ENCODE results near the gene MTHFSD.

- no peak for TF ChIP-seq CTCF (IDR thresholded peaks at IDR 0.05)
- TF ChIP-seq POLR2AphosphoS5 (IDR thresholded peaks at IDR 0.05; ENCODE audit: low read depth, low read length): no peak
- TF ChIP-seq EP300 (IDR thresholded peaks at IDR 0.05; ENCODE audit: borderline replicate concordance in 1 of 2, low read depth in 1 of 2, low read length in 1 of 2): no peak
- no peak for TF ChIP-seq GABPA (IDR thresholded peaks at IDR 0.05; ENCODE audit: low read depth)
- TF ChIP-seq TEAD4 (IDR thresholded peaks at IDR 0.05; ENCODE audit: borderline replicate concordance, insufficient read depth): no peak
- no peak for TF ChIP-seq EZH2phosphoT487 (IDR thresholded peaks at IDR 0.05; ENCODE audit: borderline replicate concordance, low read depth)
- TF ChIP-seq NRF1 (IDR thresholded peaks at IDR 0.05; ENCODE audit: low read depth, low read length): no peak
- no peak for TF ChIP-seq REST (IDR thresholded peaks at IDR 0.05; ENCODE audit: low read depth, low read length)
- no peak for TF ChIP-seq RAD21 (IDR thresholded peaks at IDR 0.05; ENCODE audit: low read length)
- no peak for TF ChIP-seq ZBTB33 (IDR thresholded peaks at IDR 0.05; ENCODE audit: borderline replicate concordance, low read depth)
Observed at GRCh38 chr16:86567701-86568581, 12.9 kb upstream of the MTHFSD start.
